Fibroblast of skin of left quadriceps (primary cell): ENCODE results near the gene RETN.

Source experiments
- DNase-seq, 2 experiments: peaks; one replicate each; pipeline ENCODE4 v3.0.0-alpha.2; 2013; ENCODE audit warnings: low read depth in 2 of 2

RETN gene

GRCh38 chr19:7657131-7657751, 11.6 kb upstream of the RETN start:
- DNase-seq, result no peak

GRCh38 chr19:7658219-7658686, 10.6 kb upstream of the RETN start:
- no peak for DNase-seq

GRCh38 chr19:7661744-7662538, 6.9 kb upstream of the RETN start:
- DNase-seq, result no peak

- DNase-seq, result no peak
Measured at GRCh38 chr19:7662657-7663056, 6.2 kb upstream of the RETN start.

GRCh38 chr19:7663706-7664105, 5.1 kb upstream of the RETN start:
- DNase-seq, result no peak

GRCh38 chr19:7665076-7665475, 3.8 kb upstream of the RETN start:
- DNase-seq, result peak; percentile 55 to 57

- DNase-seq, result no peak
Measured at GRCh38 chr19:7669641-7670040, 792 bp downstream of the RETN start.

GRCh38 chr19:7670150-7670783, 1.4 kb downstream of the RETN start:
- DNase-seq, result no peak

- no peak for DNase-seq
Measured at GRCh38 chr19:7670790-7671189, 1.9 kb downstream of the RETN start.

- DNase-seq, result no peak
Measured at GRCh38 chr19:7672522-7672921, 3.7 kb downstream of the RETN start.

- DNase-seq, result no peak
Measured at GRCh38 chr19:7674010-7675005, 5.5 kb downstream of the RETN start.

GRCh38 chr19:7676376-7676775, 7.5 kb downstream of the RETN start:
- no peak for DNase-seq

GRCh38 chr19:7676854-7677253, 8.0 kb downstream of the RETN start, which contains the start of gene MCEMP1:
TSS of gene MCEMP1 (plus strand) at chr19:7677090. CDS start at chr19:7677121, 31 bp downstream.
- DNase-seq, result no peak

GRCh38 chr19:7677669-7678311, 8.9 kb downstream of the RETN start:
- DNase-seq, result no peak

- DNase-seq, result no peak
Measured at GRCh38 chr19:7678971-7679751, 10.3 kb downstream of the RETN start.

- DNase-seq, result no peak
Measured at GRCh38 chr19:7679771-7680605, 11.1 kb downstream of the RETN start.

- peak; percentile 52 to 56 for DNase-seq
Measured at GRCh38 chr19:7680606-7681339, 11.9 kb downstream of the RETN start, which contains the start of gene TRAPPC5. TSS of gene TRAPPC5 (plus strand) at chr19:7680833. CDS start at chr19:7682254, 1,421 bp downstream.
